Measurements from ENCODE around the gene PDE4D. TPM values are rescaled to one million over a fixed set of nuclear protein-coding genes. Genes with fewer than 3 reads are reported as not detected.

PDE4D gene
- total RNA-seq, 1 experiment from 2014 or later: 3.3 TPM

GRCh38 chr5:59260200-59260599, 633.3 kb downstream of the PDE4D start:
- H3K9me3 Mint-ChIP-seq: no peaks in the 10 kb centered on the region
- no peaks in the 10 kb centered on the region for H3K36me3 Mint-ChIP-seq
- H3K27ac Mint-ChIP-seq: no peak overlapping the region
- DNase-seq (ENCODE audit: low spot score) (no peak), ATAC-seq (no peak)
- no peak overlapping the region for H3K4me3 Mint-ChIP-seq
- TF ChIP-seq ZNF671 (CRISPR knock-in tag; IDR thresholded peaks at IDR 0.05): no peak
- TF ChIP-seq, protein P1, sequence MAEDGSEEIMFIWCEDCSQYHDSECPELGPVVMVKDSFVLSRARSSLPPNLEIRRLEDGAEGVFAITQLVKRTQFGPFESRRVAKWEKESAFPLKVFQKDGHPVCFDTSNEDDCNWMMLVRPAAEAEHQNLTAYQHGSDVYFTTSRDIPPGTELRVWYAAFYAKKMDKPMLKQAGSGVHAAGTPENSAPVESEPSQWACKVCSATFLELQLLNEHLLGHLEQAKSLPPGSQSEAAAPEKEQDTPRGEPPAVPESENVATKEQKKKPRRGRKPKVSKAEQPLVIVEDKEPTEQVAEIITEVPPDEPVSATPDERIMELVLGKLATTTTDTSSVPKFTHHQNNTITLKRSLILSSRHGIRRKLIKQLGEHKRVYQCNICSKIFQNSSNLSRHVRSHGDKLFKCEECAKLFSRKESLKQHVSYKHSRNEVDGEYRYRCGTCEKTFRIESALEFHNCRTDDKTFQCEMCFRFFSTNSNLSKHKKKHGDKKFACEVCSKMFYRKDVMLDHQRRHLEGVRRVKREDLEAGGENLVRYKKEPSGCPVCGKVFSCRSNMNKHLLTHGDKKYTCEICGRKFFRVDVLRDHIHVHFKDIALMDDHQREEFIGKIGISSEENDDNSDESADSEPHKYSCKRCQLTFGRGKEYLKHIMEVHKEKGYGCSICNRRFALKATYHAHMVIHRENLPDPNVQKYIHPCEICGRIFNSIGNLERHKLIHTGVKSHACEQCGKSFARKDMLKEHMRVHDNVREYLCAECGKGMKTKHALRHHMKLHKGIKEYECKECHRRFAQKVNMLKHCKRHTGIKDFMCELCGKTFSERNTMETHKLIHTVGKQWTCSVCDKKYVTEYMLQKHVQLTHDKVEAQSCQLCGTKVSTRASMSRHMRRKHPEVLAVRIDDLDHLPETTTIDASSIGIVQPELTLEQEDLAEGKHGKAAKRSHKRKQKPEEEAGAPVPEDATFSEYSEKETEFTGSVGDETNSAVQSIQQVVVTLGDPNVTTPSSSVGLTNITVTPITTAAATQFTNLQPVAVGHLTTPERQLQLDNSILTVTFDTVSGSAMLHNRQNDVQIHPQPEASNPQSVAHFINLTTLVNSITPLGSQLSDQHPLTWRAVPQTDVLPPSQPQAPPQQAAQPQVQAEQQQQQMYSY (CRISPR knock-in tag; IDR thresholded peaks at IDR 0.05): no peak
- TF ChIP-seq ZNF425 (CRISPR knock-in tag; conservative IDR thresholded peaks at IDR 0.05): no peak
- TF ChIP-seq NR2C2 (CRISPR knock-in tag; IDR thresholded peaks at IDR 0.05): no peak
- no peak for TF ChIP-seq MLX (CRISPR knock-in tag; IDR thresholded peaks at IDR 0.05)
- TF ChIP-seq IRF2 (CRISPR knock-in tag; IDR thresholded peaks at IDR 0.05; ENCODE audit: borderline replicate concordance, low read depth): no peak
- TF ChIP-seq TP53 (CRISPR knock-in tag; IDR thresholded peaks at IDR 0.05): no peak
- TF ChIP-seq KAT7 (CRISPR knock-in tag; IDR thresholded peaks at IDR 0.05; ENCODE audit: borderline replicate concordance): no peak
- TF ChIP-seq, protein P2, sequence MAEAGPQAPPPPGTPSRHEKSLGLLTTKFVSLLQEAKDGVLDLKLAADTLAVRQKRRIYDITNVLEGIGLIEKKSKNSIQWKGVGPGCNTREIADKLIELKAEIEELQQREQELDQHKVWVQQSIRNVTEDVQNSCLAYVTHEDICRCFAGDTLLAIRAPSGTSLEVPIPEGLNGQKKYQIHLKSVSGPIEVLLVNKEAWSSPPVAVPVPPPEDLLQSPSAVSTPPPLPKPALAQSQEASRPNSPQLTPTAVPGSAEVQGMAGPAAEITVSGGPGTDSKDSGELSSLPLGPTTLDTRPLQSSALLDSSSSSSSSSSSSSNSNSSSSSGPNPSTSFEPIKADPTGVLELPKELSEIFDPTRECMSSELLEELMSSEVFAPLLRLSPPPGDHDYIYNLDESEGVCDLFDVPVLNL (CRISPR knock-in tag; IDR thresholded peaks at IDR 0.05; ENCODE audit: borderline replicate concordance, low read depth): no peak
- H3K27me3 Mint-ChIP-seq (ENCODE audit: low read depth): no peaks in the 10 kb centered on the region
- ChIA-PET POLR2A (no interaction called here), CTCF (interaction anchor here (0.7 kb wide), 2 partner anchors 68 to 72 kb away, joined by 3 read pairs; no protein-coding TSS in a partner anchor)
- H3K4me1 Mint-ChIP-seq: peaks cover 3% of the 10 kb centered on the region; the same call in 1 of the 2 replicates

DNA sequence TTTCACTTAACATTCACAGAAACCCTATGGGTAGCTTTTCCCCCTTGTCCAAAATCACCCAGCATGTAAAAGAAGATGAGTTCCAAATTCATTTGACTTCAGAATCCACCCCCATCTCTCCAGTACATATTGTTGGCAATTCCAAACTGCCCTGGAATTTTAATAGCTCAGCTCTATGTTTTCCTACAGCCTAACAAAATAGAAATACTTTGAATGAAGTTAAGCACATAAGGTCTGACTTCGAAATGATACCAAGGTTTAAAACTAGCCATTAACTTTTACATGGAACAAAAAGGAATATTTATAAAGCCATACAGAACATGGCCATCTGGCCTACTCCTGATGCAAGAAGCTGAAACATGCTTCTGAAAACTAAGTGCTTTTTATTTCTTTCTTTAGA, 634.3 kb downstream of the PDE4D start:
- no peaks in the 10 kb centered on the region for H3K36me3 Mint-ChIP-seq
- CTCF ChIA-PET: no interaction called here
- ATAC-seq (no peak), DNase-seq (ENCODE audit: low spot score) (no peak)
- POLR2A ChIA-PET: no interaction called here
- no peaks in the 10 kb centered on the region for H3K9me3 Mint-ChIP-seq
- H3K27me3 Mint-ChIP-seq (ENCODE audit: low read depth): no peaks in the 10 kb centered on the region
- H3K4me1 Mint-ChIP-seq: no peaks in the 10 kb centered on the region
- H3K27ac Mint-ChIP-seq: no peak overlapping the region
- no peak overlapping the region for H3K4me3 Mint-ChIP-seq
- TF ChIP-seq, protein P3, sequence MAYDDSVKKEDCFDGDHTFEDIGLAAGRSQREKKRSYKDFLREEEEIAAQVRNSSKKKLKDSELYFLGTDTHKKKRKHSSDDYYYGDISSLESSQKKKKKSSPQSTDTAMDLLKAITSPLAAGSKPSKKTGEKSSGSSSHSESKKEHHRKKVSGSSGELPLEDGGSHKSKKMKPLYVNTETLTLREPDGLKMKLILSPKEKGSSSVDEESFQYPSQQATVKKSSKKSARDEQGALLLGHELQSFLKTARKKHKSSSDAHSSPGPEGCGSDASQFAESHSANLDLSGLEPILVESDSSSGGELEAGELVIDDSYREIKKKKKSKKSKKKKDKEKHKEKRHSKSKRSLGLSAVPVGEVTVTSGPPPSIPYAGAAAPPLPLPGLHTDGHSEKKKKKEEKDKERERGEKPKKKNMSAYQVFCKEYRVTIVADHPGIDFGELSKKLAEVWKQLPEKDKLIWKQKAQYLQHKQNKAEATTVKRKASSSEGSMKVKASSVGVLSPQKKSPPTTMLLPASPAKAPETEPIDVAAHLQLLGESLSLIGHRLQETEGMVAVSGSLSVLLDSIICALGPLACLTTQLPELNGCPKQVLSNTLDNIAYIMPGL (CRISPR knock-in tag; IDR thresholded peaks at IDR 0.05): no peak
- no peak for TF ChIP-seq RELA (CRISPR knock-in tag; IDR thresholded peaks at IDR 0.05; ENCODE audit: borderline replicate concordance)
- TF ChIP-seq JUN (CRISPR knock-in tag; IDR thresholded peaks at IDR 0.05): no peak
- TF ChIP-seq USF1 (CRISPR knock-in tag; IDR thresholded peaks at IDR 0.05): no peak
- no peak for TF ChIP-seq E2F5 (CRISPR knock-in tag; IDR thresholded peaks at IDR 0.05)
- TF ChIP-seq, protein P4, sequence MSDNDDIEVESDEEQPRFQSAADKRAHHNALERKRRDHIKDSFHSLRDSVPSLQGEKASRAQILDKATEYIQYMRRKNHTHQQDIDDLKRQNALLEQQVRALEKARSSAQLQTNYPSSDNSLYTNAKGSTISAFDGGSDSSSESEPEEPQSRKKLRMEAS (CRISPR knock-in tag; IDR thresholded peaks at IDR 0.05): no peak
- no peak for TF ChIP-seq ATF6 (CRISPR knock-in tag; IDR thresholded peaks at IDR 0.05)
- no peak for TF ChIP-seq HMGA2 (CRISPR knock-in tag; IDR thresholded peaks at IDR 0.05)
- TF ChIP-seq TEAD1 (CRISPR knock-in tag; IDR thresholded peaks at IDR 0.05): no peak
- TF ChIP-seq, protein P5, sequence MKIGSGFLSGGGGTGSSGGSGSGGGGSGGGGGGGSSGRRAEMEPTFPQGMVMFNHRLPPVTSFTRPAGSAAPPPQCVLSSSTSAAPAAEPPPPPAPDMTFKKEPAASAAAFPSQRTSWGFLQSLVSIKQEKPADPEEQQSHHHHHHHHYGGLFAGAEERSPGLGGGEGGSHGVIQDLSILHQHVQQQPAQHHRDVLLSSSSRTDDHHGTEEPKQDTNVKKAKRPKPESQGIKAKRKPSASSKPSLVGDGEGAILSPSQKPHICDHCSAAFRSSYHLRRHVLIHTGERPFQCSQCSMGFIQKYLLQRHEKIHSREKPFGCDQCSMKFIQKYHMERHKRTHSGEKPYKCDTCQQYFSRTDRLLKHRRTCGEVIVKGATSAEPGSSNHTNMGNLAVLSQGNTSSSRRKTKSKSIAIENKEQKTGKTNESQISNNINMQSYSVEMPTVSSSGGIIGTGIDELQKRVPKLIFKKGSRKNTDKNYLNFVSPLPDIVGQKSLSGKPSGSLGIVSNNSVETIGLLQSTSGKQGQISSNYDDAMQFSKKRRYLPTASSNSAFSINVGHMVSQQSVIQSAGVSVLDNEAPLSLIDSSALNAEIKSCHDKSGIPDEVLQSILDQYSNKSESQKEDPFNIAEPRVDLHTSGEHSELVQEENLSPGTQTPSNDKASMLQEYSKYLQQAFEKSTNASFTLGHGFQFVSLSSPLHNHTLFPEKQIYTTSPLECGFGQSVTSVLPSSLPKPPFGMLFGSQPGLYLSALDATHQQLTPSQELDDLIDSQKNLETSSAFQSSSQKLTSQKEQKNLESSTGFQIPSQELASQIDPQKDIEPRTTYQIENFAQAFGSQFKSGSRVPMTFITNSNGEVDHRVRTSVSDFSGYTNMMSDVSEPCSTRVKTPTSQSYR (CRISPR knock-in tag; IDR thresholded peaks at IDR 0.05): no peak
